A204.1 (cell line): Measurements from ENCODE around the gene KCNIP1.

Source experiments
- FAIRE-seq: peaks from 2 replicates; lab custom pipeline; 2012; peaks lifted over from hg19 to GRCh38; lab: Jason Lieb, UNC

KCNIP1 gene

DNA sequence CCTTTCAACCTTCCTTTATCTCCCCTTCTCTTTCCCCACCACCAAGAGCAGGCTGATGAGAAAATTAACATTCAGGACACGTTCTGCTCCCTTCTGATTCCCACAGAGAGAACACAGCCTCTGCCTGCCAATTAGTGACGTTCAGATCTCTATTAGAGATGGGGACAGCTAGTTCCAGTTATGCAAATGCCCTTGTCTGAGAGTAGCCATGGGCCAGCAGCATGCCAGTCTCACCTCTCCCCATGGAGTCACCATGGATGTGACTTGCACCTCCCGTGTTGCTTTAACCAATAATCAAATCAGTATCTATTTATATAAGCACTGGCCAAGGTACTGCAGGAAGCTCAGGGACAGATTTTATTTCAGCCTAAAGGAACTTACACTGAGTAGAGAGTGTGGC, 61.3 kb downstream of the KCNIP1 start:
- no peak for FAIRE-seq

DNA sequence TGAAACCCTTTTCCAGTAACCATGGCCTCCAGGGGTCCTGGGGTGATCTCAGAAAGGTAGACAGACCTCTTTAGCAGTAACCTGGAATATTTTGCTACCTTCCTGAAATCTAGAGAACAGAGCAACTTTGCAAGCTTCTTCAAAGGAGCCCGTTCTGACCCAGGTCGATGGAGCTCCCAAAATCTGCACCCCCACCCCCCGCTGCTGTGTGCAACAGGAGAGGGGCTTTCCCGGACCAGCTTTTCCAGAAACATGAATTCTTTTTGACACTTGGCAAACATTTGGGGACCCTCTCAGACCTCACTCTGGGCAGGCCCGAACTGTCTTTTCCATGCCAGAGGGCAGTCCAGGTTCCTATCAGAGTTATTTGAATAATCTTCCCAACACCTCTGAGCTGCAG, 65.3 kb downstream of the KCNIP1 start:
- no peak for FAIRE-seq

- no peak for FAIRE-seq
Observed at GRCh38 chr5:170570476-170570875, 66.7 kb downstream of the KCNIP1 start.

DNA sequence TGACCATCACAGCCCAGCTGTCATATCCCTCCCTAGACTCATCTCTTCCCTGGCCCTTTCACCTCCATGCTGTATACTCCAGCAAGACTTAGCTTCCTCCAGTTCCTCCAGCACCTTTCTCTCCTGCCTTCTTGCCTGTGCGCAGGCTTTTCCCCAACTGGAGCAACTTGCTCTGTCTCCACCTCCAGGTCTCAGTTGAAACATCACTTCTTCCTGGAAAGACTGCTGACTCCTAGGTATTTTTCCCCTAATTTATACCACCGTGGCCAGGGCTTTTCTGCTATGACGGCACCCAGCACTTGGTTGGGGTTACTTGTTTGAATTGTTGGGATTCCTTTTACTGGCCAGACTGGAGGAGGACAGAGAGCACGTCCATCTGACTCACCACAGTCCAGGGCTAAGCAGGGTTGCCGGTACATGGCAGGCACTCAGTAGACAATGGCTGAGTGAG, 67.5 kb downstream of the KCNIP1 start:
- no peak for FAIRE-seq

DNA sequence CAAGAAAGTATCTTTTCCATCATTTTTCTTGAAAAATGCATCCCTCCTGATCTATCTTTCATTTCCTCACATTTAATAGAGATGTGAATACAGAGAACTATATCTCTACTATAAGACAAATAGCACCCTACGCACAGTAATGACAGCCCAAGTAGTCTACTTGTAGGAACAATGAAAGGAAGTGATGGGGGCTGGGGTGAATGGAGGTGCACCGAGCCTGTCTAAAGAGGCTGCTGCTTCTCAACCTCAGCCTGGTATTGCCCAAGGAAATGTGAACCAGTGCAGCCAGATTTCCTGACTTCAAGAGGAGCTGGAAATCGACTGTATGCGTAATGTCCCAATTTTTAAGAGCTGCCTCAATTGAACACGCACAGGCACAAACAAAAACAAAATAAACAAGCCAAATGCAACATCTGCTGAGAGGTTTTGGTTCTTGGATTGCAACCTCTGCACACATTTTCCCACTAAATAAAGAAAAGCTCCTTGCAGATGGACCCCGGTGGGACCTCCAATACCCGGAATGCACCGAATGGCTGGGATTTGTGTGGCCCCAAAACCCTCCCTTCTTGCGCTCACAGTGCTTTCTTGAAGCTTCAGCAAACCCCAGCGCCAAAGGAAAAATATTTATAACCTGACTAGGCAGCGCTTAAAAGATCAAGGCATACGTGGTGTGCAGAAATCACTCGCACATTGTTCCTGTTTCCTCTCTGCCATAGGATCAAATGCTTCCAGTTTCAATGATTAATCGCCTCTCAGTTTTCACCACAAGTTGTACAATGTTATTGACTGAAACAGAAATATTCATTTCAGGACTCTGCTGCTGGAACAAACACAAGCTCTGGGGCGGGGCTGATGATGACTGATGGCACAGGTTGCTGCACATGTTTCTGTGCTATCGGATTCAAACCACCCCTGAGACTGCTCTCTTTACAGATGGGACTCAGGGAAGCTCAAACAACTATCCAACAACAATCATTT, 68.3 kb downstream of the KCNIP1 start:
- FAIRE-seq, result no peak

DNA sequence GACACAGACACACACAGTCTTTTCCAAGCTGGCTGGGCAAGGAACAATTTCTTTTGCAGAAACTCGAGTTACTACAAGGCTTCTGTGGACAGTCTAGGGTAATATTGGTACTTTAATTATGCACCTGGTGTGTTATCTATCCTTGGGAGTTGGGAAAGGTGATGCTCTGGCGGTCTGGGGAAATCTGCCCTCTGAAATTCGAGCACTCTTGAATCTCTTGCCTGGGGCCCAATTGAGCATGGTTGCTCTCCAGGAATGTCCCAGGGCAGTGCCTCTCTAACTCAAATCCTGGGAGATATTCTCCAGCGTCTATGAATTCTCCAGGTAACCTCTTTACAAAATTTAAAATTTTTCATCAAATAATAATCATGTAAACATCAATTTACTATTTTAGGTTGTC, 69.3 kb downstream of the KCNIP1 start:
- FAIRE-seq, result no peak

GRCh38 chr5:170573660-170574059, 69.8 kb downstream of the KCNIP1 start:
- no peak for FAIRE-seq

GRCh38 chr5:170576602-170577535, 73.0 kb downstream of the KCNIP1 start:
- no peak for FAIRE-seq

DNA sequence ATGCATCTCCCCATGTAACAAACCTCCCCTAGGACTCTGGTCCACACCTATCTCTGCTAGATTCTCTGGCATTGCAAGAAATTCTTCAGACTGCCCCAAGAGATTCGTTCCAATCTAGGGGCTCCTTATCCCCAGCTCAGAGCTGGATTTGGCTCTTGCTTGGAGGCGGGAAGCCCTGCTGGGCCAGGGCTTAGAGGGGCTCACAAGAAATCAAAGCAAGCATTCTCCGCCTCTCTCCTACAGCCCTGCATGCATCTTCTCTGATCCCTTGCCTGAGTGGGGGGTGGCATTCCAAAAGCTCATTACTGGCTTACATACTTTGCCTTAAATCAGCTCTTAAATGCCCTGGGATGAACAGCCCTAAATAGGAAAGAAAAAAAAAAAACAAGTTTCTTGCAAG, 75.8 kb downstream of the KCNIP1 start:
- FAIRE-seq, result no peak

GRCh38 chr5:170581211-170581610, 77.4 kb downstream of the KCNIP1 start:
- FAIRE-seq, result no peak

GRCh38 chr5:170582644-170583330, 79.0 kb downstream of the KCNIP1 start:
- FAIRE-seq, result no peak

DNA sequence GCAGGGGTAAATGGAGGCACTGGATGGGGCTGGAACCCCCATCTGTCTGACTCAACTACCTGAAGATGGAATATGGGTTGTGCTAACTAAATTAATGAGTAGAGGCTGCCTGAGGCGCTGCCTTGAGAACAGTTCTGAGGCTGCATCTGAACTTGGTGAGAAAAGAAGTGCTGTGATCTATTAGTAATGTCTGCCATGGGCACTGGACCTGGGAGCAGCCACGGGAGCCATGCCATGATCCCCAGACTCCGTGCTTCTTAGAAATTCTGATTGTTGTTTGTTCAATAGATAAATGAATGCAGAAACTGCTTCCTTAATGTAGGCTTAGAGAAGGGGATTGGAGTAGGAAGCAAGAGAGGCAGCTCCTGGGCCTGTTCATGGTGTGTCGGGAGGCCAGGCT, 80.2 kb downstream of the KCNIP1 start:
- no peak for FAIRE-seq

- no peak for FAIRE-seq
Observed at GRCh38 chr5:170584450-170585058, 80.7 kb downstream of the KCNIP1 start.

- no peak for FAIRE-seq
Observed at GRCh38 chr5:170585273-170585948, 81.6 kb downstream of the KCNIP1 start.

GRCh38 chr5:170587808-170588207, 84.0 kb downstream of the KCNIP1 start:
- FAIRE-seq, result no peak

DNA sequence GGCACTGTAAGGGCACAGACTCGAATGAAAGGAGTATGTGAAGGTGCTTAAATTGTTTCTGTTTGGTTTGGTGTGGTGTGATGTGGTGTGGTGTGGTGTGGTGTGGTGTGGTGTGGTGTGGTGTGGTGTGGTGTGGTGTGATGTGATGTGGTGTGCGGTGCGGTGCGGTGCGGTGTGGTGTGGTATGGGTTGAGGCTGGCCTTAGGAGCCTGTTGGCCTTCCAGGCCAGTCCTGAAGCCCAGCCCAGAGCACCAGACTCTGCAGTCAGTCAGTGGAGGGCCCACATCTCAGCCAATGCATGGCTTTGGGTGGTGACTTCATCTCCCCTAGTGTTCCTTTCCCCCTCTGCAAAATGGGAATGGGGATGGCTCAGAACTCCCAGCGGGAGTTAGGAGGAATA, 85.8 kb downstream of the KCNIP1 start:
- FAIRE-seq, result no peak

GRCh38 chr5:170590566-170590965, 86.7 kb downstream of the KCNIP1 start:
- no peak for FAIRE-seq

DNA sequence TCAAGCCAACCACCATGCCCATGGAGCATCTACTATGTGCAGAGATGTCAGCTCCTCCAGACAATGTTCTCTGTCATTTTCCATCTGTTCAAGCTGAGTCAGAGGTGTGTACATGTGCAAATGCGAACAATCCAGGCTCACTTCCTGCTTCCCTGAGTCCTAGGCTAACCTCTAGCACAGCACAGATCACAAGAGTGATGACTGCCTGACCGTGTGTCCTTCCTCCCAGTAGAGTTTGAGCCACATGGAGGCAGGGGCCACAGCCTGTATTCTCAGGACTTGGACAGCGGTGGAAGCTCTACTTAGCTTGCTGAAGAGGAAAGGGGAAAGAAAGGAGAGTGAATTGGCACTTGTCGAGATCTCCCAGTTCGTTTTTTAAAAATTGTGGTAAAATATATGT, 87.2 kb downstream of the KCNIP1 start:
- no peak for FAIRE-seq

GRCh38 chr5:170596482-170597044, 92.7 kb downstream of the KCNIP1 start:
- peak; percentile 19 for FAIRE-seq

GRCh38 chr5:170597109-170597751, 93.4 kb downstream of the KCNIP1 start:
- no peak for FAIRE-seq
